SIG-M5 treated with dmso at 0.1 percent for 504 hours (cell line): ENCODE measurements around the gene SYT1.
"Not testable (repeated sequence)": the region's sequence is repeated elsewhere in the genome, so short reads cannot be mapped to it uniquely, and the experiment has no call there.

Source experiments
- DNase-seq: peaks from one replicate; lab custom pipeline; 2025; ENCODE audit not compliant: unreplicated experiment; lab: John Stamatoyannopoulos, UW

Gene SYT1

DNA sequence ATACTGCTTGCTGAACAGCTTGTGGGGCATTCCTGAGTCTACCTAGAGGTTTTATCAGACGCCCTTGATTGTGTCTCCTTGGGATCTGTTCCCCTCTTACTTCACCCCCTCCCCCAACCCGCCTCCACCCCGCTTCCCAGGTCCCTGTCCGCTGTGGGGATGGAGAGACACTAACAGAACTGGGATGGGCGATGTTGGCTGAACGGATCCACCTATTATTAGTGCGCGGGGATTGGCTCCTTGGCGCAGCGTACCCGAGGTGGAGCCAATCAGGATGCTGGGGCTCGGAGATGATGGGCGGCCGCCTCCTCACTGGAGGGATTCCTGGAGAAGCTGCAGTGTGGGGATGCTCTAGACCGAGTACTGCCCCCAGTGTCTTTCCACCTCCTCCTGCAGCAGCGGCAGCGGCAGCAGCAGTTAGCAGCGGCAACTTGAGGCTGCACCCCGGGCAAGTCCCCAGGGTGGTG, at the start of gene SYT1:
Gene SYT1 (plus strand): TSS at position 372 of the 467 bp plus-strand sequence.
- DNase-seq: no peak

DNA sequence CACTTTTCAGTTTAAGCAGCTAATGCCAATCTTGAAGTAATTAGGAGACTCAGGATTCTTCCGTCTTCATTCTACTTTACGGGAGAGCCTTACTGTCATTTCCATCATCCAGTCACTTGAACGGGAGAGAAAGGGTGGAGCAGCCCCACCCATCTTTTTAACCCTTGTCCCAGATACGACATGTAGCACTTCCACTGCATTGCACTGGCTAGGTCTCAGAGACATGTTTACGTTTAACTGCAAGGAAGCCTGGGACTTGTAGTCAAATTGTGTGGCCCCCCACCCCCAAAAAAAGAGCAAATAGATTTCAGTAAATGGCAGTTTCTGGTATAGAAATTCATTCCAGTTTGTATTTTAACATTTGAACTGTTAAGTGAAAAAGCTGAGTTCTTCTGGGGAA, 46.1 kb upstream of the SYT1 start:
- no peak for DNase-seq

DNA sequence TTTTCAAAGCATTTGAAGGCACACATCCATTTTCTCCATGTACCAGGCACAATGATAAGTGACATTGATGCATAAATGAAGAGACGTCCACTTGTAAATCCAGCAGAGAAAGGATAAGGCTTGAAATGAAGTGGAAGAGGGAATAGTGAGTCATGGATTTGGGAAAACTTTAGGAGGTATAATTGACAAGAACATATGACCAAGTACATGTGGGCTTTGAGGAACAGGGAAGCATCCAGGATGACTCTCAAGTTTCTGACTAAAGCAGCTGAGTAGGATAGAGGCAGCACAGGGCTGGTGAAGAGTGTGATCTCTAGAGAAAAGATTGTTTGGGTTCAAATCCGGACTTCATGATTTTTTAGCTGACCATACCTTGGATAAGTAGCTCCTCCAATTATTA, 43.6 kb upstream of the SYT1 start:
- DNase-seq: no peak

DNA sequence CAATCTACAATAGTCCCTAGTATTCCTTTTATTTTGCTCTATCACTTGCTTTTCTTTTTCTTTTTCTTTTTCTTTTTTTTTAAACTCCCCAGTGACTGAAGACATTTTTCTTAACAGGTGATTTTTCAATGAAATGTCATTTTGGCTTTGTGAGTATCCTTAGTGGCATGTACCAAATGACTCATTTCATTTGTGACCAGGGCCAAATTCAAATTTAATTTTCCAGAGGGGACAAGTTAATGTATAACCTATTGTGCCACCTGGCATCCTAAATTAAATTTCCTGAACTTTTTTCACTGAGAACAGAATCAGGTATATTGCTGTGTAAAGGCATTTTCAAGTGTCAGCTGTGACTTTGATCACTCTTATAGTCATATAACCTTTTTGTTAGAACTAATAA, 39.7 kb upstream of the SYT1 start:
- DNase-seq: no peak

DNA sequence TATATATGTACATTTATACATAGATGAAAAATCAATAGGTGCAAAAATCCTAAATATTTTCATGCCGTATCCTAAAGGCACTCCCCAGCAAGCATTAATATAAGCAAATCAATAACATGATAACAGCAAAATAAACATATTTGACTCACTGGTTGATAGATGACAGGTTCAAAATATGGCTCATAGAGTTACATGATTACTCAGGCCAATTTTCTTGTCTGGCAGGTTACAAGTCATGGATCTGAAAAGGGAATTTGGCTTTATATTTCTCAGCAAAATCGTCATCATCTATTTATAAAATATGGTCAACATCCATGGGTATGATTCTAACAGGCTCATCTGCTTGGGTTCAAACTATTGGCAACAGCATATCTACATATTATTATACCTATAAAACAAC, 34.9 kb upstream of the SYT1 start:
- no peak for DNase-seq

DNA sequence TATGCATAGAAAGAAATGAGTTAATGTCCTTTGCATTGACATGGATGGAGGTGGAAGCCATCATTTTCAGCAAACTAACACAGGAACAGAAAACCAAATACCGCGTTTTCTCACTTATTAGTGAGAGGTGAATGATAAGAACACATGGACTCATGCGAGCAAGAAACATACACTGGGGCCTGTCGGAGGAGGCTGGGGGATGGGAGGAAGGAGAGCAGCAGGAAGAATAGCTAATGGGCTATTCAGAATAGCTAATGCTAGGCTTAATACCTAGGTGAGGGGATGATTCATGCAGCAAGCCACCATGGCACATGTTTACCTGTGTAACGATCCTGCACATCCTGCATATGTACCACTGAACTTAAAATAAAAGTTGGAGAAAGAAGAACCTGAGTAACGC, 29.1 kb upstream of the SYT1 start:
- DNase-seq: no peak

DNA sequence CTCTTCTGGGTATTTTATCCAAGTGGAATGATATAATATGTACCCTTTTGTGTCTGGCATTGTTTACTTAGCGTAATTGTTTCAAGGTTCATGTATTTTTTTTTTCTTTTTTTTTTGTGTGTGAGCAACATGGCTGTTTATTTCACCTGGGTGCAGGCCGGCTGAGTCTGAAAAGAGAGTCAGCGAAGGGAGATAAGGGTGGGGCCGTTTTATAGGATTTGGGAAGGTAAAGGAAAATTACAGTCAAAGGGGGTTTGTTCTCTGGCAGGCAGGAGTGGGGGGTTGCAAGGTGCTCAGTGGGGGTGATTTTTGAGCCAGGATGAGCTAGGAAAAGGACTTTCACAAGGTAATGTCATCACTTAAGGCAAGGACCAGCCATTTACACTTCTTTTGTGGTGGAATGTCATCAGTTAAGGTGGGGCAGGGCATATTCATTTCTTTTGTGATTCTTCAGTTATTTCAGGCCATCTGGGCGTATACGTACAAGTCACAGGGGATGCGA, 24.0 kb upstream of the SYT1 start:
- DNase-seq: not testable (repeated sequence)

DNA sequence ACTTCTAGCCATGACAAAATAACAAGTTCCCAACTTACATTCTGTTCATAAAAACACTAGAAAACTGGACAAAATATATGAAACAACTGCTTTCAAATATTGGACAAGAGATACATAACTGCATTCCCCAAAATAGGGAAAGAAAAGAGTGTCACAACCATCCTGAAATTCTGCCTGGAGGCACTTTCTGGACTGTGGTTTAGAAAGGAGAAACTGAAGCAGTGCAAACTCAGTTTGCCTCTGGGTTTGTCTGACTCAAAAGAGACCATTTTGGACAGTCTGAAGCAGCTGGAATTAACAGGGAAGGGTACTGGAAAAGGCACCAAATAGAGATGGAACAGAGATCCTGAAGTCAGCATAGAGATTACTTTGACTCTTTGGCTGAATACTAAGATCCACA, 11.3 kb upstream of the SYT1 start:
- DNase-seq: no peak

DNA sequence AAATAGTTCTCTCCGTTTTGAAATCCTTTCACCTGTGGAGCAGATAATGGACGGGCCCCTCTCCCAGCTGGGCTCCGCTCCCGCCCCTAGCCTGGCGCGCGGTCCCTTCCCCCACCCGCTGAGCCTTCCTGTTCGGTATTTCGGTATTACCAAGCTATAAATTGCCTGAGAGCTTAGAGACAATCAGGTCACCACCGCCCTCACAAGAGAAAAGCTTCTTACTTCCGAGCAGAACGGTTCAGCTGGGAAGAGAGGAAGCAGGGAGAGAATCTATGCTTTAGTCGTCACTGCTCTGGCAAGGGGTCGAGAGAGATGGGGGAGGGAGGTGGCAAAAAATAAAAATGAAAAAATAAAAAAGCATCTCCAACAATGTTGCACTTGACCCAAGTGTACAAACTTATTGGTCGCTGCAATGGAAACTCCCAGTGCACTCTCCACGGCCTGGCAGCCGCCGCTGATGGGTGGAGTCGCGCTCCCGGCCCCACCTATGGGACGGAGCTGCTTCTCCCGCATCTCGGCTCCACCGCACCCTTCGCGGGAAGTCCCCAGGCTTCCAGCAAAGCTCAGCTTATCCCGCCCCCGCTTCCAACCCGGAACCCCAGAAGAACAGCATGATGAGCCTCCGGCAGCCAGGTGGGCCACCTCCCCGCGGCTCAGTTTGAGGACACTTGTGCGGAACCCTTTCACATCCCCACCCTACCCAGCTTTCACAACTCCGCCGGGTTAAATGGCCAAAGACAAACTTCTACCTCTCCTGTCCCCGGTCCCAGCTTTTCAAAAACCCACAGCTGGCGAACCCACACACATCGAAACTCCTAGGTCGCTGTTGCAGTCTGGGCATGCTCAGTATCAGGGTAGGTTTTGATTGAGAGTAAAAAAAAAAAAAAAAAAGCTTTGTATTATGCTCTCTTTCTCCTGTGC, 832 bp upstream of the SYT1 start:
- no peak for DNase-seq

DNA sequence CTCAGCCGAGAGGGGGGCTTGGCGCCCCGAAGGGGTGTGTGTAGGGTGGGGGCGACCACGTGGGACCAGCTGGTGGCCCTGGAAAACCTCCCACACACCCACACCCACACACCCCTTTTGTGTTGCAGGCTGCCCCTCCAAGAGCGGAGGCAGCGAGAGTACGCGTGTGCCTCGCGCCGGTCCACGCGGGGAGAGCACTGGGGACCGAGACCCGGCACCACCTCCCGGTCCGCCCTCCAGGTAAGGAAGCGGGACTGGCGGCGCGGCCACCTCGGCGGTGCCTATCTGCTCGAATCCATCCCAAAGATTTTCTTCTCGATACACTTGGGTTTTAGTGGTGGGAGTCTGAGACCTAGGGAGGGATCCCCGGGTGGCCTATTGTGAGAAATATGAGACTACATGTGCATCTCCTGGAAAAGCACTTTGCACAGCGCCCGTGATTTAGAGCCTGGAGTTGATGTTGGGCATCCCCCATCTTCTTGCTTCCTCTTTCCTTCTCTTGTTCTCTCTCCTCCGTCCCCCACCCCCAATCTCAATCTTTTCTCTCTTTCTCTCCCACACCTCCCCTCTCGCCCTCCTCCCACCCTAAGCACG, 393 bp downstream of the SYT1 start:
- no peak for DNase-seq

DNA sequence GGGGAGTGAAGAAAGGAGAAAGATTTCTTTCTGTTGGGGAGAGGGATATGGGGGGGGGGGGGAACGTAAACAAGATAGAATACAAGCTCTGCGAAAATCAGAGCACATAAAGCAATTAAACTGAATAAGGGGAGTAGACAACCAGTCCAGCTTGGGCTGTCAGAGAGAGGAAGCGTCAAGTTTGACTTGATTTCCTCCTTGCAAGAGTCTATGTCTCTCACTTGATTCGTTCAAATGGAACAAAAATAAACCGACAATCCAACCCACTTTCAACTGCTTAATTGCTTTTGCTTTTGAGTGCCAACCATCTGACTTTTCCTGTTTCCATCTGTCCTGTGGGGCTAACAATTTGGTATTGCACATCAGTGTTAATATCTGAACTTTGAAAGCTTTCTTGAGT, 942 bp downstream of the SYT1 start:
- DNase-seq: no peak

DNA sequence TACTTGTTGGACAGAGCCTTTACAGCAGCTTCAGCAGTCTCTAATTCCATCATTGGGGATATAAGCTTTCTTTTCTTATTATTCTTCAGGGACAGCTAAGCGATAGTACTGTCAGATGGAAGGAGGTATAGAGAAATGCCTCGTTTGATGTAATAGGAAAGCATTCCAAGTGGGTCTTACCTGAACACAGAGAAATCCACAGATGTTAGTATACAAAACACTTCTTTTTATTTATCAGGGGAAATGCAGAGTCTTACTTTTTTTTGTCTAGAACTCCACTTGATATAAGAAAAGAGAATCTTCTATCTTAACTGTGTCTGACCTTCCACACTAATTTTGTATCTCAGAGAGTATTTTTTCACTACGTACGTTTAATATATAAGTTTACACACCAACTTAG, 1.9 kb downstream of the SYT1 start:
- DNase-seq: no peak

DNA sequence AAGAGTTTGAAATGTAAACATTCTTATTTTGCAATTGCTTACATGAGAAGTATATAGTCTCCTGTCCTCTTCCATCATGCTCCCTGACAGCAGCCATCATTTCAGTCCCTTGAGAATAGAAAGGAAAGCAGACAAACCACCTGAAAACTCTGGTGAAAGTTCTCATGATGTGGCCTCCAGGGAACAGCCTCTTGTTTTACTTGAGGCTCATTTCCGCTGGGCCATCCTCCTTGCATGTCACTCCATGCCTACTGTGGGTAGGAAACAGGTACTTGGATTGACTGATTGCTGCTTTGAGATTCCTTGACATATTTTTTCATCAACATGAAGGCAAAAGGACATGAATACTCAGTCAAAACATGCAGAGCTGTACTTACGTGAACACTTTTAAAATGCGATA, 6.0 kb downstream of the SYT1 start:
- DNase-seq: no peak

DNA sequence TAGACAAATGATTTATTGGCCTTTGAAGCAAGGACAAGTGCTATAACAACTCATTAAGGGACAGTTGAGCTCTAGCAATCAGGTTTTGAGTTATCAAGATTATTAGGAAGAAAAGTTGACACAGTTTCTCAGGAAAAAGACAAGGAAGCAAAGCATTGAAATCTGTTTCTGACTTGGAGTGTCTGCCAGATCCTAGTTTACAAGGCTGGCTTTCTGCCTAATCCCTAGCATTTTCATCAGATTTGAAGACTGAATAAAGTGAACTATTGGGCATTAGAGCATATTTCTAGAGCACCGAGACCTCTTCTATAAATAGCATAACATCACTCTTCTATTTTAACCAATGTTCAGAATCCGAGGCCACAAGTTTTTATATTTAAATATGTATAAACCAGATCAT, 7.0 kb downstream of the SYT1 start:
- DNase-seq: no peak

DNA sequence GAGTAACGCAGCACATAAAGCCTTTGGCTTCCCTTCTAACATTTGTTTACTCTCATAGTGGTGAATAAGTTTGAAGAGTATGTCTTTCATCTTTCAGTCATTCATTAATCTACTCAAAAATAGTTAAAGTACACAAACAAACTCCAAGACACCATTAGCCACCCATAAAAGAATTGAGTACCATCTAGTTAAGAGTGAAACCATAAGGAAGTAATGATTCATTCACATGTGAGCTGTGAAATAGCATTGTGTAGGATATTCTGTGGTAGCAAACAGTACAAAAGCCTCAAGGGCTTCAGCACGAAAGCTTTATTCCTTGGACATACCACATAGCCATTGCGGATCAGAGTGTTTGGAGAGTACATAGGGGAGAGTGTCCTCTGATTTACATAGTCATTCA, 13.9 kb downstream of the SYT1 start:
- DNase-seq: no peak

DNA sequence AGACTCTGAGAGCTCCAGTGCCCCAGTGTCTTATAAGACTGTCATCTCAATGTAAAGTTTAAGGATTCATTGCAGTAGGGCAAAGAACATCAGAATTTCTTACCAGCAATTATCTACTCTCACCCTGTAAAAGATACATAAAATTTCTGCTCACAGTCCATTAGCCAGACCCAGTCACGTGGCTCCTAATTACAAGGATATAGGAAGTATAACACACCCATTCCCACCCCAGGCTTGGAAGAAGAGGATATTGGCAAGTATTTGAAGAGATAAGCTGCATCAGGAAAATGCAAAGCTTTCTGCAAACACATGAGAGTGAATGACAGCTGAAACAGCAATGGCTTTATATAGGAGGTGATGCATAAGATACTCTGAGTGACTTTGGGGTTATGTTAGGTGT, 14.3 kb downstream of the SYT1 start:
- DNase-seq: no peak

DNA sequence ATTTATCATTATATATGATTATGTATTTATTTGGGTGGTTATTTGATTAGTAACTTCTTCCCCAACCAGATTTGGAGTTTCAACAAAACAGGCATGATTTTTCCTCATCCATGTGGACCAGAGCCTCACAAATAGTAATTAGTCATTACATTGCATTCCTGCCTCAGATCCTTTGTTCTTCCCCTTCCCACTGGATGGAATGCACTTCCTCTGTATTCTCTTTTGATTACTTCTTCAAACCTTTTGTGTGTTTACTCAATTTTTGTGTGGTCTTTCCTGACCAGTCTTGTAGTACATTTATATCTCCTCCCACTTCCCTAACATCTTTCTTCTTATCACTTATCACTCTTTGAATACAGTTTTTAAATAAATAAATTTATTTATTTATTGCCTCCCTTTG, 15.5 kb downstream of the SYT1 start:
- no peak for DNase-seq

DNA sequence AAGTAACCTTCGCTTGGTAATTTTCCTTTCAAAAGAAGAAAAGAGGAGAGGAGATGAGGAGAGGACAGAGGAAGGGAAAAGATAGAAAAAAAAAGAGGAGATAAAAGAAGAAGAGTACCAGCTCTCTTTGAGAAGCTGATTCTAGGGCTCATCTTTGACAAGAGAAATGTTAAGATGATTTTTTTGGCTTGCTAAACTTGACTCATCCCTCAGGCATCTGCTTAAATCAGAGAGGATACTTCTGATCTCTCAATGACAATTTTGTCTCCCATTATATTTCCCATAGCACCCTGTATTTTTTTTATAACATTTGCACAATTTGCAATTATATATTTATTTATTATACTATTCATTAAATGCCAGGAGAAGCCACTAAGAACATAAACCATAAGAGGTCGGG, 17.1 kb downstream of the SYT1 start:
- DNase-seq: no peak

DNA sequence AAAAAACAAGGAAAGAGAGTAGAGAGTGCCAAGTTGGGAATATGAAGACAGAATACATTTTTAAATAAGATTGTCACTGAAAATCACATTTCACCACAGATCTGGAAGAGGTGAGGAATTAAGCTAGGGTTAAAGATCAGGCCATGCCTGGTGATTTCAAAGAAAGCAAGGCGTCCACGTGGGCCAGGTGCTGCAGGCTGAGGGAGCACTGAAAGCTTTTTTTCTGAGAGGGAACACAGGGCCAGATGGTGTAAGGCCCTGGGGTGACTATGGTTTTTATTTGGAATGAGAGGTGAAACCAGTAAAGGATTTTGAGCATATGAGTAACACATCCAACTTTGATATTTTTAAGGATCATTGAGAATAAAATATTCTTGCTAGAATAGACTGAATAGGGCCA, 20.9 kb downstream of the SYT1 start:
- DNase-seq: no peak

DNA sequence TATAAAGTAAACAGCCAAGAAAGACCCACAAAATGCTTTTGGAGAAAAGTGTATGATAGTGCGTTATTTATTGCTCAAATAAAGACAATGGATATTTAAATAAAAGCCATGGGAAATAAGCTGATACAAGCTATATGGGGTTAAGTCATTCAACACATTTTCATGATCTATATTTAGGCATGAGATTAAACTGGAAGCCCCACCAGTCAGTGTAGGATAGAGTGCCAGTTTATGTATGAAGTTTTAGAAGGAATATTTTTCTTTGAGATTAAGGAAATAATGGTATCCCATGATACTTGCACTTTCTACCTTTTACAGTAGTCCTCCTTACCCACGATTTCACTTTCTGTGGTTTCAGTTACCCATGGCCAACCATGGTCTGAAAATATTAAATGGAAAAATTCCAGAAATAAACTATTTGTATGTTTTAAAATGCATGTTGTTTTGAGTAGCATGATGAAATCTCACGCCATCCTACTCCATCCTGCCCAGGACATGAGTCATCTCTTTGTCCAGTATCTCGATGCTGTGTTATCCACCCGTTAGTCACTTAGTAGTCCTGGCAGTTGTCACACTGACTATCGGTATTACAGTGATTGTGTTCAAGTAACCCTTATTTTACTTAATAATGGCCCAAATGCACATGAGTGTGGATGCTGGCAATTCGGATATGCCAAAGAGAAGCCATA, 22.3 kb downstream of the SYT1 start:
- no peak for DNase-seq

DNA sequence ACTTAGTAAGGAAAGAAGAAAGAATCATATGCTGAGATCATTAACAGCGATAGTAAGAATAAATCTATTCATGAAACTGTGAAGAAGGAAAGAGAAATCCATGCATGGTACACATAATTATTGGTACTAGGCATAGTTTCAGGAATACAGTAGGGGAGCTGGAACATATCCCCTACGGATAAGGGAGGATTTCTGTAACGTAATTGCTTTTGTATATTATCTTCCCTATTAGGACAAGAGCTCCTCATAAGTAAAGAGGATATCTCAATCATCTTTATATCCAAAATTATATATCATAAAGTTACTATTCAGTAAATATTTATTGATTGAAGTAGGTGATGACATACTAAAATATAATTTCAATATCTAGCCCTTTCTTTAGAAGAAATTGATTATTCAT, 22.9 kb downstream of the SYT1 start:
- no peak for DNase-seq

DNA sequence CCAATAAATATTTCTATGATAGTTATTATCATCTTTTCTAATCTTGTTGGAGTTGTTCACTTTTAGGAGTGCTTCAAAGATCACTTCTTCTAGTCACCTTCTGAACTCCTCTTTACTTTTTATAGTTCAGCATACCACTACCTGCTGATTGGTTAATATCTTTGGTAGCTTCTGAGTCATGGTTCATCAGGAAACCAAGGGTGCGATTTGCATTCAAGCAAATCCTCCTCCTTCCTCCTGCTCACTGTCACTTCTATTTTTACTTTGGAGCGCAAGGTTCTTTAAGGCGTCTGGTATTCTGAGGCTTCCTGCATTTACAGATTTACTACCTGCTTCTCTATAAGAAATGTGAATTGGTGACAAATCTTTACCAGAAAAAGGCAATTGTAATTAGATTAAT, 24.0 kb downstream of the SYT1 start:
- no peak for DNase-seq
